ENCODE data around the gene CCDC180. TPM values are rescaled to one million over a fixed set of nuclear protein-coding genes. Genes with fewer than 3 reads are reported as not detected.

The CCDC180 gene
- total and polyA plus RNA-seq, 9 of the 15 experiments (the other 6 are each of a cell fraction or from before 2014, with no cell fraction given): 0.56 to 4.2 (median 2.5) TPM

- no peak for DNase-seq (ENCODE audit: extremely low read depth in 1 of 4, low spot score in 3 of 4)
These were observed 5.1 kb downstream of the CCDC180 start for GRCh38 chr9:97312556-97312955.

GRCh38 chr9:97313243-97313642, 5.8 kb downstream of the CCDC180 start:
- no peaks in the 10 kb centered on the region for H3K9me1 ChIP-seq (ENCODE audit: control insufficient read depth, insufficient read depth, low read length)
- no peak overlapping the region for H2AFZ ChIP-seq (ENCODE audit: low read depth, low read length)
- DNase-seq (ENCODE audit: extremely low read depth in 1 of 4, low spot score in 3 of 4): no peak
- H3K4me3 ChIP-seq: no peak overlapping the region
- ChIA-PET CTCF (ENCODE audit: low intra/inter-chr PET ratio) (no interaction called here), POLR2A (interaction anchor here (1.3 to 1.6 kb wide), 2 partner anchors 10 kb away, joined by 3 to 5 read pairs; no protein-coding TSS in a partner anchor)
- H3K9ac ChIP-seq (ENCODE audit: insufficient read depth in 1 of 2, low read depth in 2 of 2, low read length in 2 of 2): no peak overlapping the region; a peak in 1 of 4 replicates
- H3K79me2 ChIP-seq (ENCODE audit: control insufficient read depth, insufficient read depth, low read length): no peaks in the 10 kb centered on the region
- no peak for TF ChIP-seq ETV1 (tag; conservative IDR thresholded peaks at IDR 0.05; ENCODE audit: low read depth)
- no peaks in the 10 kb centered on the region for H3K27me3 ChIP-seq (ENCODE audit: control insufficient read depth in 2 of 2, insufficient read depth in 2 of 2, low read length in 2 of 2)
- in situ Hi-C loops (cut with MboI): no loop called here
- intact Hi-C loops (cut with micrococcal nuclease): no loop called here
- no TSS peak for BruUV-seq (replicated peaks)
- H3K27ac ChIP-seq (ENCODE audit: extremely low read depth, low read depth, low read length): no peak overlapping the region
- H4K20me1 ChIP-seq (replicated peaks; ENCODE audit: control insufficient read depth, insufficient read depth, low read length): no peaks in the 10 kb centered on the region
- H3K4me2 ChIP-seq (ENCODE audit: insufficient read depth, low read length): no peak overlapping the region
- H3K4me1 ChIP-seq (replicated peaks in 1 of 2; ENCODE audit: control insufficient read depth in 2 of 2, insufficient read depth in 2 of 2, low read length in 2 of 2): no peaks in the 10 kb centered on the region; a peak in 2 of 5 replicates
- no peak for ATAC-seq
- no peaks in the 10 kb centered on the region for H3K9me3 ChIP-seq (replicated peaks; ENCODE audit: control insufficient read depth, insufficient read depth, low read depth, low read length)
- peaks cover 5% of the 10 kb centered on the region; the same call in 1 of the 3 replicates for H3K36me3 ChIP-seq (ENCODE audit: control insufficient read depth, insufficient read depth, low read length)
- FAIRE-seq: no peak
- WGBS (ENCODE audit: insufficient coverage, low coverage, missing lambda C conversion rate): 63% methylated on average over 3 of the region's 4 CpGs

More at GRCh38 chr9:97312556-97312955, 5.1 kb downstream of the CCDC180 start:
- no peaks in the 10 kb centered on the region for H3K27me3 ChIP-seq (ENCODE audit: control insufficient read depth in 2 of 2, insufficient read depth in 2 of 2, low read length in 2 of 2)
- no peaks in the 10 kb centered on the region for H3K9me1 ChIP-seq (ENCODE audit: control insufficient read depth, insufficient read depth, low read length)
- H3K36me3 ChIP-seq (ENCODE audit: control insufficient read depth, insufficient read depth, low read length): peaks cover 5% of the 10 kb centered on the region; the same call in 1 of the 3 replicates
- no peaks in the 10 kb centered on the region for H4K20me1 ChIP-seq (replicated peaks; ENCODE audit: control insufficient read depth, insufficient read depth, low read length)
- intact Hi-C loops (cut with micrococcal nuclease): no loop called here
- no peak overlapping the region for H3K4me3 ChIP-seq
- in situ Hi-C loops (cut with MboI): no loop called here
- no peak overlapping the region for H3K27ac ChIP-seq (ENCODE audit: extremely low read depth, low read depth, low read length)
- BruUV-seq (replicated peaks): no TSS peak
- 63% methylated on average over 4 of the region's 5 CpGs for WGBS (ENCODE audit: insufficient coverage, low coverage, missing lambda C conversion rate)
- no peak overlapping the region for H3K9ac ChIP-seq (ENCODE audit: insufficient read depth in 1 of 2, low read depth in 2 of 2, low read length in 2 of 2)
- no peak for ATAC-seq
- FAIRE-seq: no peak
- peaks cover 0 to 4% of the 10 kb centered on the region in 2 experiments; a peak in 3 of 5 replicates for H3K4me1 ChIP-seq (replicated peaks in 1 of 2; ENCODE audit: control insufficient read depth in 2 of 2, insufficient read depth in 2 of 2, low read length in 2 of 2)
- H3K4me2 ChIP-seq (ENCODE audit: insufficient read depth, low read length): no peak overlapping the region
- TF ChIP-seq MED1 (CRISPR knock-in tag; IDR thresholded peaks at IDR 0.05; ENCODE audit: borderline replicate concordance) (no peak), FOSL1 (tag; conservative IDR thresholded peaks at IDR 0.05) (no peak), KDM4B (IDR thresholded peaks at IDR 0.05; ENCODE audit: borderline replicate concordance in 2 of 2, low read depth in 1 of 2) (no peak)
- no peaks in the 10 kb centered on the region for H3K79me2 ChIP-seq (ENCODE audit: control insufficient read depth, insufficient read depth, low read length)
- CTCF ChIA-PET (ENCODE audit: low intra/inter-chr PET ratio): no interaction called here
- H2AFZ ChIP-seq (ENCODE audit: low read depth, low read length): no peak overlapping the region
- H3K9me3 ChIP-seq (replicated peaks; ENCODE audit: control insufficient read depth, insufficient read depth, low read depth, low read length): no peaks in the 10 kb centered on the region
- POLR2A ChIA-PET: interaction anchor here (1.3 to 1.6 kb wide), 2 partner anchors 10 to 11 kb away, joined by 3 to 5 read pairs; no protein-coding TSS in a partner anchor

All from K562 (cell line).